K562 (cell line): ENCODE measurements around the gene EEF1AKMT4. TPM values are rescaled to one million over a fixed set of nuclear protein-coding genes. Genes with fewer than 3 reads are reported as not detected.
A peak's percentile ranks its signal among the peaks of the same experiment; 100 is the strongest.

Experiments used
- ATAC-seq: fragments of 200-7000 bp; cut with Tn5 transposase; 3 replicates; pipeline ENCODE4 v1.9.1; 2020; ENCODE audit warnings: moderate library complexity
- BruUV-seq: library from RNA; stranded (reverse); fragments of 400-500 nt; replicated peaks from 2 replicates; lab custom pipeline; 2021; lab: Mats Ljungman, UMichigan
- CTCF ChIA-PET: fragments of 300-600 bp; formaldehyde crosslinking; extraction: SDS; loops from one replicate; lab custom pipeline; 2021; ENCODE audit warnings: low intra/inter-chr PET ratio; lab: Yijun Ruan, JAX
- POLR2A ChIA-PET: fragments of 300-600, 350-650 bp; sonication (Branson Sonifier 250); formaldehyde crosslinking; extraction: SDS; loops from one replicate; lab custom pipeline; 2021; ENCODE audit warnings: antibody characterized with exemption, inconsistent platforms; lab: Yijun Ruan, JAX
- DNase-seq, 4 experiments: peaks; one replicate each; pipeline versions ENCODE4 v3.0.0 to v3.0.0-alpha.2; 2011 to 2018; ENCODE audit warnings: low spot score in 3 of 4, mixed read lengths in 3 of 4; ENCODE audit errors: extremely low read depth in 1 of 4
- FAIRE-seq: peaks from 2 replicates; lab custom pipeline; 2011; peaks lifted over from hg19 to GRCh38; lab: Jason Lieb, UNC
- H2AFZ ChIP-seq: 2 replicates; pipeline ENCODE4 v1.6.0; 2011; ENCODE audit warnings: low read depth, low read length, control low read depth, inconsistent platforms
- H3K27ac ChIP-seq: fragments of 200-600 bp; 3 replicates; pipeline ENCODE4 v1.8.0; 2011; ENCODE audit warnings: low read depth, mild to moderate bottlenecking, control low read depth, inconsistent platforms, low read length, moderate library complexity, mixed read lengths; ENCODE audit errors: extremely low read depth
- H3K27me3 ChIP-seq, 2 experiments: fragments of 300-600 bp in 1 of 2; 2 replicates in 1 of 2; 3 replicates in 1 of 2; pipeline versions ENCODE4 v1.6.0 to v1.8.0; 2011; ENCODE audit warnings: inconsistent platforms in 2 of 2, low read length in 2 of 2, mild to moderate bottlenecking in 1 of 2, mixed read lengths in 1 of 2, moderate library complexity in 1 of 2; ENCODE audit not compliant: control insufficient read depth in 2 of 2, insufficient read depth in 2 of 2
- H3K36me3 ChIP-seq: fragments of 300-600 bp; 3 replicates; pipeline ENCODE4 v1.8.0; 2011; ENCODE audit warnings: mild to moderate bottlenecking, low read length, inconsistent platforms; ENCODE audit not compliant: control insufficient read depth, insufficient read depth
- H3K4me1 ChIP-seq, 2 experiments: fragments of 200-600 bp in 1 of 2; replicated peaks in 1 of 2; 2 replicates in 1 of 2; 3 replicates in 1 of 2; pipeline versions ENCODE4 v1.5.1 to v1.8.0; 2011; ENCODE audit warnings: inconsistent platforms in 2 of 2, low read length in 2 of 2, mild to moderate bottlenecking in 1 of 2, mixed read lengths in 1 of 2, moderate library complexity in 1 of 2; ENCODE audit not compliant: control insufficient read depth in 2 of 2, insufficient read depth in 2 of 2
- H3K4me2 ChIP-seq: 2 replicates; pipeline ENCODE4 v1.6.1; 2011; ENCODE audit warnings: low read length, control low read depth, inconsistent platforms, mixed read lengths; ENCODE audit not compliant: insufficient read depth
- H3K4me3 ChIP-seq: fragments of 200-600 bp; sonication (generic), shearing (Covaris generic); 2 replicates; pipeline ENCODE4 v1.5.1; 2016; ENCODE audit warnings: control low read depth, inconsistent platforms
- H3K79me2 ChIP-seq: fragments of 200-600 bp; 3 replicates; pipeline ENCODE4 v1.8.0; 2011; ENCODE audit warnings: low read length, inconsistent platforms; ENCODE audit not compliant: control insufficient read depth, insufficient read depth
- H3K9ac ChIP-seq, 2 experiments: 2 replicates each; pipeline versions ENCODE4 v1.6.0 to v1.6.1; 2011; ENCODE audit warnings: low read depth in 2 of 2, low read length in 2 of 2, control low read depth in 1 of 2, inconsistent platforms in 1 of 2, mild to moderate bottlenecking in 1 of 2, mixed read lengths in 1 of 2; ENCODE audit not compliant: insufficient read depth in 1 of 2
- H3K9me1 ChIP-seq: one replicate; pipeline ENCODE4 v1.6.0; 2011; ENCODE audit warnings: inconsistent platforms, mild to moderate bottlenecking, low read length, moderate library complexity; ENCODE audit not compliant: control insufficient read depth, insufficient read depth
- H3K9me3 ChIP-seq: replicated peaks from 2 replicates; pipeline ENCODE4 v1.5.1; 2011; ENCODE audit warnings: low read depth, low read length, inconsistent platforms; ENCODE audit not compliant: control insufficient read depth, insufficient read depth
- H4K20me1 ChIP-seq: replicated peaks from 2 replicates; pipeline ENCODE4 v1.6.1; 2011; ENCODE audit warnings: low read length, inconsistent platforms, mixed read lengths; ENCODE audit not compliant: control insufficient read depth, insufficient read depth
- GABPA ChIP-seq: fragments of 200-800 bp; sonication (Bioruptor generic); conservative IDR thresholded peaks from 2 replicates; pipeline ENCODE4 v1.6.1; 2016; ENCODE audit warnings: low read depth, missing genetic modification characterization, missing compliant biosample characterization
- GATA2 ChIP-seq: sonication (generic); formaldehyde crosslinking; IDR thresholded peaks from 2 replicates; pipeline ENCODE4 v1.4.0; 2020; ENCODE audit warnings: mild to moderate bottlenecking, missing genetic modification reagents
- GATAD2B ChIP-seq: fragments of 450-650 bp; IDR thresholded peaks from 2 replicates; pipeline ENCODE4 v1.6.1; 2017; ENCODE audit warnings: mild to moderate bottlenecking, borderline replicate concordance
- HNRNPLL ChIP-seq: fragments of 200-400 bp; formaldehyde crosslinking; IDR thresholded peaks from 2 replicates; pipeline ENCODE4 v1.6.1; 2017; ENCODE audit warnings: low read length, low read depth, mild to moderate bottlenecking; ENCODE audit not compliant: poor library complexity, severe bottlenecking
- ILF3 ChIP-seq: fragments of 450-650 bp; IDR thresholded peaks from 2 replicates; pipeline ENCODE4 v1.6.1; 2018; ENCODE audit warnings: antibody characterized with exemption, mild to moderate bottlenecking, moderate library complexity, borderline replicate concordance
- KDM2B ChIP-seq: fragments of 250-450 bp; sonication (Bioruptor Pico); IDR thresholded peaks from 2 replicates; pipeline ENCODE4 v1.8.0; 2021; ENCODE audit warnings: mild to moderate bottlenecking, moderate library complexity
- NCOA1 ChIP-seq: fragments of 450-650 bp; IDR thresholded peaks from 2 replicates; pipeline ENCODE4 v1.6.1; 2016; ENCODE audit warnings: low read depth
- ZC3H8 ChIP-seq: fragments of 450-650 bp; IDR thresholded peaks from 2 replicates; pipeline ENCODE4 v1.6.1; 2017
- ZSCAN32 ChIP-seq: fragments of 450-650 bp; formaldehyde crosslinking; IDR thresholded peaks from 2 replicates; pipeline ENCODE4 v1.4.0; 2020; ENCODE audit warnings: mild to moderate bottlenecking, moderate library complexity
- WGBS: fragments of 100-300 bp; shearing (Covaris generic); methylation state at CpG from one replicate; pipeline ENCODE4 v1.1.6; 2016; ENCODE audit warnings: low coverage, mixed read lengths; ENCODE audit not compliant: insufficient coverage; ENCODE audit errors: missing lambda C conversion rate; 5-methylcytosine and 5-hydroxymethylcytosine counted together
- in situ Hi-C: fragments of 300-500 bp; cut with MboI; formaldehyde crosslinking; loops from 4 replicates; pipeline ENCODE4 v1.15.0; 2018; ENCODE audit warnings: inconsistent platforms, mixed read lengths
- intact Hi-C: fragments of 100-400 bp; cut with micrococcal nuclease; formaldehyde crosslinking; loops from 2 replicates; pipeline ENCODE4 v1.14.2; 2022
- polyA plus RNA-seq, 8 experiments: library from polyadenylated mRNA; depleted of rRNA in 4 of 8; stranded (reverse) in 5 of 8; unstranded in 3 of 8; fragments of >200 nt; fragmentation: Nextera tagmentation in 2 of 8; fragmentation: Illumina TruSeq in 1 of 8; extraction: Ambion mirVana in 2 of 8; extraction: Trizol in 1 of 8; gene quantifications; 2 replicates each; pipeline versions ENCODE4 v1.2.1 to v1.2.3, GENCODE V29; 2011 to 2014; ENCODE audit warnings: inconsistent platforms in 1 of 8, missing spikeins in 1 of 8
- total RNA-seq, 7 experiments: library from RNA; depleted of rRNA in 6 of 7; stranded (reverse); fragments of >200 nt in 6 of 7; fragmentation: Illumina TruSeq in 2 of 7; extraction: Trizol in 2 of 7; gene quantifications; 2 replicates each; pipeline versions ENCODE4 v1.2.1 to v1.2.3, GENCODE V29; 2011 to 2021; ENCODE audit warnings: low replicate concordance in 1 of 7
- TF ChIP-seq, protein P1 (sequence below): fragments of 450-650 bp; formaldehyde crosslinking; IDR thresholded peaks from 2 replicates; pipeline ENCODE4 v1.4.0; 2022; ENCODE audit warnings: mild to moderate bottlenecking, moderate library complexity
- TF ChIP-seq, protein P2 (sequence below): fragments of 450-650 bp; IDR thresholded peaks from 2 replicates; pipeline ENCODE4 v1.6.1; 2018; ENCODE audit not compliant: partially characterized antibody

EEF1AKMT4 gene
- total and polyA plus RNA-seq, 9 of the 15 experiments (the other 6 are each of a cell fraction or from before 2014, with no cell fraction given): 10.3 to 49.4 (median 18.9) TPM

DNA sequence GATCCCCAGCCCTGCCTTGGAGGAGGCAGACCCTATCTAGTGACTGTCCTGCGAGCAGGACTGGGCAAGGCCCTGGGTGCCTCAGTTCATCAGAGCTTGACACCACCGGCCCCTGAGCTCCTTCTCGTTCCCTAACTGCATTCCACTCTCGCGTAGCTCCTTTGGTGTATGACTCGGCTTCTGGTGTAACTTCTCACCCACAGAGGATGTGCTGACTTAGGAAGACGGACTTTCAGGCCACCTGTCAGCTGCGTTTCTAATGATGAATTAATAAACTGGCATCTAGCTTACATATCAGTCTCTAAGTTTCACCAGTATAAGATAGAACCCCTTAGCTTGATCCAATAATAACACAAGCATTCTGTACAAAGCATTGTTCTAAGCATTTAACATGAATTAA is 45.9 kb upstream of the EEF1AKMT4 start:
- in situ Hi-C loops (no loop called here), intact Hi-C loops (no loop called here)
- ATAC-seq (peak; percentile 38; the same call in 1 of the 3 replicates), DNase-seq (no peak), FAIRE-seq (no peak)
- H3K4me3 ChIP-seq: no peak overlapping the region
- CTCF ChIA-PET: no interaction called here
- no peaks in the 10 kb centered on the region for H3K4me1 ChIP-seq
- H2AFZ ChIP-seq: peak overlapping the region; percentile 1; the same call in 1 of the 2 replicates
- H4K20me1 ChIP-seq: no peaks in the 10 kb centered on the region
- H3K9me3 ChIP-seq: no peaks in the 10 kb centered on the region
- no TSS peak for BruUV-seq
- H3K36me3 ChIP-seq: no peaks in the 10 kb centered on the region
- H3K27ac ChIP-seq: no peak overlapping the region
- no peak overlapping the region; the same call in 1 of the 2 replicates for H3K4me2 ChIP-seq
- POLR2A ChIA-PET: interaction anchor here (1.2 to 1.8 kb wide), 2 partner anchors 9 to 18 kb away, joined by 4 to 8 read pairs; partner anchors contain the start of gene ABCF3
- 5% methylated on average over 8 of the region's 8 CpGs for WGBS
- H3K79me2 ChIP-seq: no peaks in the 10 kb centered on the region
- no peaks in the 10 kb centered on the region for H3K9me1 ChIP-seq
- H3K27me3 ChIP-seq: peaks cover 36 to 50% of the 10 kb centered on the region in 2 experiments
- TF ChIP-seq HNRNPLL: no peak
- no peak for TF ChIP-seq GATAD2B
- TF ChIP-seq, protein P1, sequence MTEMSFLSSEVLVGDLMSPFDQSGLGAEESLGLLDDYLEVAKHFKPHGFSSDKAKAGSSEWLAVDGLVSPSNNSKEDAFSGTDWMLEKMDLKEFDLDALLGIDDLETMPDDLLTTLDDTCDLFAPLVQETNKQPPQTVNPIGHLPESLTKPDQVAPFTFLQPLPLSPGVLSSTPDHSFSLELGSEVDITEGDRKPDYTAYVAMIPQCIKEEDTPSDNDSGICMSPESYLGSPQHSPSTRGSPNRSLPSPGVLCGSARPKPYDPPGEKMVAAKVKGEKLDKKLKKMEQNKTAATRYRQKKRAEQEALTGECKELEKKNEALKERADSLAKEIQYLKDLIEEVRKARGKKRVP: no peak
- no peak for TF ChIP-seq ILF3
- TF ChIP-seq NCOA1: no peak
- no peak for TF ChIP-seq KDM2B
- no peak for TF ChIP-seq ZC3H8
- TF ChIP-seq GABPA (tag): no peak
- TF ChIP-seq ZSCAN32: no peak
- TF ChIP-seq GATA2 (CRISPR knock-in tag): no peak
- TF ChIP-seq, protein P2, sequence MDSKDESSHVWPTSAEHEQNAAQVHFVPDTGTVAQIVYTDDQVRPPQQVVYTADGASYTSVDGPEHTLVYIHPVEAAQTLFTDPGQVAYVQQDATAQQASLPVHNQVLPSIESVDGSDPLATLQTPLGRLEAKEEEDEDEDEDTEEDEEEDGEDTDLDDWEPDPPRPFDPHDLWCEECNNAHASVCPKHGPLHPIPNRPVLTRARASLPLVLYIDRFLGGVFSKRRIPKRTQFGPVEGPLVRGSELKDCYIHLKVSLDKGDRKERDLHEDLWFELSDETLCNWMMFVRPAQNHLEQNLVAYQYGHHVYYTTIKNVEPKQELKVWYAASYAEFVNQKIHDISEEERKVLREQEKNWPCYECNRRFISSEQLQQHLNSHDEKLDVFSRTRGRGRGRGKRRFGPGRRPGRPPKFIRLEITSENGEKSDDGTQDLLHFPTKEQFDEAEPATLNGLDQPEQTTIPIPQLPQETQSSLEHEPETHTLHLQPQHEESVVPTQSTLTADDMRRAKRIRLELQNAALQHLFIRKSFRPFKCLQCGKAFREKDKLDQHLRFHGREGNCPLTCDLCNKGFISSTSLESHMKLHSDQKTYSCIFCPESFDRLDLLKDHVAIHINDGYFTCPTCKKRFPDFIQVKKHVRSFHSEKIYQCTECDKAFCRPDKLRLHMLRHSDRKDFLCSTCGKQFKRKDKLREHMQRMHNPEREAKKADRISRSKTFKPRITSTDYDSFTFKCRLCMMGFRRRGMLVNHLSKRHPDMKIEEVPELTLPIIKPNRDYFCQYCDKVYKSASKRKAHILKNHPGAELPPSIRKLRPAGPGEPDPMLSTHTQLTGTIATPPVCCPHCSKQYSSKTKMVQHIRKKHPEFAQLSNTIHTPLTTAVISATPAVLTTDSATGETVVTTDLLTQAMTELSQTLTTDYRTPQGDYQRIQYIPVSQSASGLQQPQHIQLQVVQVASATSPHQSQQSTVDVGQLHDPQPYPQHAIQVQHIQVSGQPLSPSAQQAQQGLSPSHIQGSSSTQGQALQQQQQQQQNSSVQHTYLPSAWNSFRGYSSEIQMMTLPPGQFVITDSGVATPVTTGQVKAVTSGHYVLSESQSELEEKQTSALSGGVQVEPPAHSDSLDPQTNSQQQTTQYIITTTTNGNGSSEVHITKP: no peak
- H3K9ac ChIP-seq: peak overlapping the region in 1 of 2 experiments; percentile 7; a peak in 1 of 4 replicates
